ENCODE data around the gene AFTPH.

AFTPH gene

GRCh38 chr2:64615844-64616536 lies 91.9 kb downstream of the AFTPH start:
- no peak overlapping the region for H3K4me3 ChIP-seq (ENCODE audit: low read depth, low read length)
- CTCF ChIA-PET: interaction anchor here (0.6 to 4.5 kb wide), 9 partner anchors 8 to 257 kb away, joined by 3 to 29 read pairs (median 4); no protein-coding TSS in a partner anchor
- no peak for TF ChIP-seq CTCF (IDR thresholded peaks at IDR 0.05; ENCODE audit: insufficient read depth, low read length, missing control alignments)
- POLR2A ChIA-PET: no interaction called here
- no peak for DNase-seq (ENCODE audit: low read depth, low spot score)

- ChIA-PET CTCF (interaction anchor here (1.0 to 4.5 kb wide), 8 partner anchors 9 to 287 kb away, joined by 3 to 29 read pairs (median 4); no protein-coding TSS in a partner anchor), POLR2A (no interaction called here)
- no peak for TF ChIP-seq CTCF (IDR thresholded peaks at IDR 0.05; ENCODE audit: insufficient read depth, low read length, missing control alignments)
- no peak for DNase-seq (ENCODE audit: low read depth, low spot score)
- H3K4me3 ChIP-seq (ENCODE audit: low read depth, low read length): no peak overlapping the region
These were observed 93.6 kb downstream of the AFTPH start for GRCh38 chr2:64617631-64618151.

- TF ChIP-seq CTCF (IDR thresholded peaks at IDR 0.05; ENCODE audit: insufficient read depth, low read length, missing control alignments): no peak
- CTCF ChIA-PET: interaction anchor here (1.0 to 2.3 kb wide), 3 partner anchors 11 to 289 kb away, joined by 3 to 11 read pairs (median 3); no protein-coding TSS in a partner anchor
- POLR2A ChIA-PET: no interaction called here
- no peak overlapping the region for H3K4me3 ChIP-seq (ENCODE audit: low read depth, low read length)
- DNase-seq (ENCODE audit: low read depth, low spot score): no peak
These were observed 96.5 kb downstream of the AFTPH start for GRCh38 chr2:64620661-64621060.

- ChIA-PET CTCF (interaction anchor here (0.6 to 2.3 kb wide), 5 partner anchors 8 to 339 kb away, joined by 3 to 11 read pairs (median 4); no protein-coding TSS in a partner anchor), POLR2A (no interaction called here)
- DNase-seq (ENCODE audit: low read depth, low spot score): no peak
- peak; percentile 29 for TF ChIP-seq CTCF (IDR thresholded peaks at IDR 0.05; ENCODE audit: insufficient read depth, low read length, missing control alignments)
- H3K4me3 ChIP-seq (ENCODE audit: low read depth, low read length): no peak overlapping the region
These were observed 98.5 kb downstream of the AFTPH start for GRCh38 chr2:64622443-64623241.

DNA sequence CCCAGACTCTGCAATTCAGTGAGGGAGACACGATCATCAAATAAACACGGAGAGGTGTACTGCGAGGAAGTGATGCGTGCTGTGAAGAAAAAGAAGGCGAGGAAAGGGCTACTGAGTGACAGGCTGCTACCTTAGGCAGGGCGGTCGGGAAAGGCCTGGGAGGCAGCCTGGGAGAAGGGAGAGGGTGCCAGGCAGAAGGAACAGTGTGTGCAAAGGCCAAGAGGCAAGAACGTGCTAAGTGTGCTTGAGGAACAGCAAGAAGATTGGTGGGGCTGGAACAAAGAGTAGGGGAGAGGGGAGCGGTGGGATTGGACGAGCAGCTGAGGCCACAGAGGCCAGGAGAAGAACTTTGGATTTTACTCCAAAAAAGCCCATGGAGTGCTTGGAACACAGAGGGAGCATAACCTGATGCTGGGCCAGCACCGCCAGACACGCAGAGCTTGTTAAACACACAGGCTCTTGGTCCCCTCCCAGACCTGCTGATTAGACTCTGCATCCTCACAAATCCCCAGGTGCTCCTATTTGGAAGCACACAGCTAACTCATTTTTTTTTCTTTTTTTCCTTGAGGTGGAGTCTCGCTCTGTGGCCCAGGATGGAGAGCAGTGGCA lies 99.2 kb downstream of the AFTPH start:
- POLR2A ChIA-PET: no interaction called here
- CTCF ChIA-PET: interaction anchor here (0.6 to 1.3 kb wide), 2 partner anchors 38 to 340 kb away, joined by 3 to 4 read pairs; no protein-coding TSS in a partner anchor
- TF ChIP-seq CTCF (IDR thresholded peaks at IDR 0.05; ENCODE audit: insufficient read depth, low read length, missing control alignments): no peak

More for the DNA sequence above, 99.2 kb downstream of the AFTPH start:
- no peak overlapping the region for H3K4me3 ChIP-seq (ENCODE audit: low read depth, low read length)
- DNase-seq (ENCODE audit: low read depth, low spot score): no peak

Data from AG04449 (cell line).